Tibial artery (tissue), 4 donors: Measurements from ENCODE around the gene NLGN1.

Experiments
- DNase-seq, 2 donors: peaks; one replicate each; pipeline ENCODE4 v3.0.0-alpha.2; 2019
- H3K27ac ChIP-seq, 2 donors: fragments of 200-600 bp; sonication (generic) in 1 of 2; 1 replicate in 1 of 2; 2 replicates in 1 of 2; pipeline ENCODE4 v1.5.1; 2018 to 2019; ENCODE audit warnings: mild to moderate bottlenecking in 1 of 2
- H3K27me3 ChIP-seq, 2 donors: fragments of 200-600 bp; sonication (generic) in 1 of 2; one replicate each; pipeline versions ENCODE4 v1.5.1 to v1.6.0; 2016 to 2019
- H3K36me3 ChIP-seq, 3 donors: fragments of 200-600 bp; sonication (generic) in 2 of 3; one replicate each; pipeline ENCODE4 v1.5.1; 2016 to 2019; ENCODE audit warnings: mild to moderate bottlenecking in 2 of 3
- H3K4me1 ChIP-seq, 4 donors: fragments of 200-600 bp; sonication (generic) in 2 of 4; 1 replicate in 3 of 4; 2 replicates in 1 of 4; pipeline ENCODE4 v1.5.1; 2016 to 2019
- H3K4me3 ChIP-seq, 2 donors: fragments of 200-600 bp; sonication (generic) in 1 of 2; 1 replicate in 1 of 2; 2 replicates in 1 of 2; pipeline ENCODE4 v1.5.1; 2018 to 2019; ENCODE audit warnings: mild to moderate bottlenecking in 2 of 2
- H3K9me3 ChIP-seq, 3 donors: fragments of 200-600 bp; sonication (generic) in 1 of 3; one replicate each; pipeline ENCODE4 v1.5.1; 2016 to 2019
- intact Hi-C: fragments of 100-400 bp; cut with DNase I; formaldehyde crosslinking; loops from one replicate; pipeline ENCODE4 v1.15.0; 2023; ENCODE audit warnings: low total_unique reads
- TF ChIP-seq, protein P1 (sequence below), 2 experiments: fragments of 200-600 bp in 1 of 2; fragments of 450-650 bp in 1 of 2; IDR thresholded peaks; one replicate each; pipeline ENCODE4 v1.5.1; 2017 to 2019; ENCODE audit warnings: antibody characterized with exemption in 2 of 2, mild to moderate bottlenecking in 1 of 2, moderate library complexity in 1 of 2

Gene NLGN1

GRCh38 chr3:173875790-173876189 lies 478.2 kb downstream of the NLGN1 start:
- no peak overlapping the region for H3K27ac ChIP-seq
- no peaks in the 10 kb centered on the region for H3K27me3 ChIP-seq
- TF ChIP-seq, protein P1, sequence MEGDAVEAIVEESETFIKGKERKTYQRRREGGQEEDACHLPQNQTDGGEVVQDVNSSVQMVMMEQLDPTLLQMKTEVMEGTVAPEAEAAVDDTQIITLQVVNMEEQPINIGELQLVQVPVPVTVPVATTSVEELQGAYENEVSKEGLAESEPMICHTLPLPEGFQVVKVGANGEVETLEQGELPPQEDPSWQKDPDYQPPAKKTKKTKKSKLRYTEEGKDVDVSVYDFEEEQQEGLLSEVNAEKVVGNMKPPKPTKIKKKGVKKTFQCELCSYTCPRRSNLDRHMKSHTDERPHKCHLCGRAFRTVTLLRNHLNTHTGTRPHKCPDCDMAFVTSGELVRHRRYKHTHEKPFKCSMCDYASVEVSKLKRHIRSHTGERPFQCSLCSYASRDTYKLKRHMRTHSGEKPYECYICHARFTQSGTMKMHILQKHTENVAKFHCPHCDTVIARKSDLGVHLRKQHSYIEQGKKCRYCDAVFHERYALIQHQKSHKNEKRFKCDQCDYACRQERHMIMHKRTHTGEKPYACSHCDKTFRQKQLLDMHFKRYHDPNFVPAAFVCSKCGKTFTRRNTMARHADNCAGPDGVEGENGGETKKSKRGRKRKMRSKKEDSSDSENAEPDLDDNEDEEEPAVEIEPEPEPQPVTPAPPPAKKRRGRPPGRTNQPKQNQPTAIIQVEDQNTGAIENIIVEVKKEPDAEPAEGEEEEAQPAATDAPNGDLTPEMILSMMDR (IDR thresholded peaks at IDR 0.05), result no peak
- intact Hi-C loops, result no loop called here
- H3K4me3 ChIP-seq, result no peak overlapping the region
- no peak for DNase-seq
- H3K36me3 ChIP-seq, result no peaks in the 10 kb centered on the region
- H3K4me1 ChIP-seq, result peaks cover 0 to 25% (median 5%) of the 10 kb centered on the region in 4 donors
- H3K9me3 ChIP-seq, result no peaks in the 10 kb centered on the region

DNA sequence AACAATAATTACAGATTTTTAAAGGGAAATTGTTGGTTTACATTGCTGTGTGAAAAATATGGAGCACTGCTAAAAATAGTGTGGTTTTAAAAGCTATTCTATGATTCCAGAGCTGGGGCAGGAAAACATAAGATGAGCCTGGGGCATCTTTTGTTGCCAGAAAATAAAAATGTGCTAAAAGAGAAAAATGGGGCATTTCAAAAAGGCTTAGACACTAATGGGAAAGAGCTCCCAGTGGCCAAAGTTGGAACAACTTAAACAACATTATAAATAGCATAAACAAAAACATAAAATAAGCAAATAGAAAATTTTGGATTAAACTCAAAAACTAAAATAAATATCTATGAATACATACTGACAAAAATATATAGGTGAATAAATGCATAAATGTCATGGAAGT lies 478.9 kb downstream of the NLGN1 start:
- DNase-seq, result no peak
- H3K27me3 ChIP-seq, result no peaks in the 10 kb centered on the region
- intact Hi-C loops, result no loop called here
- no peak overlapping the region for H3K27ac ChIP-seq
- H3K9me3 ChIP-seq, result peaks cover 0 to 5% (median 0%) of the 10 kb centered on the region in 3 donors
- peaks cover 0 to 18% (median 5%) of the 10 kb centered on the region in 4 donors for H3K4me1 ChIP-seq
- no peaks in the 10 kb centered on the region for H3K36me3 ChIP-seq
- TF ChIP-seq, protein P1 (IDR thresholded peaks at IDR 0.05), result peak in 1 of 2 experiments; percentile 7
- no peak overlapping the region for H3K4me3 ChIP-seq

DNA sequence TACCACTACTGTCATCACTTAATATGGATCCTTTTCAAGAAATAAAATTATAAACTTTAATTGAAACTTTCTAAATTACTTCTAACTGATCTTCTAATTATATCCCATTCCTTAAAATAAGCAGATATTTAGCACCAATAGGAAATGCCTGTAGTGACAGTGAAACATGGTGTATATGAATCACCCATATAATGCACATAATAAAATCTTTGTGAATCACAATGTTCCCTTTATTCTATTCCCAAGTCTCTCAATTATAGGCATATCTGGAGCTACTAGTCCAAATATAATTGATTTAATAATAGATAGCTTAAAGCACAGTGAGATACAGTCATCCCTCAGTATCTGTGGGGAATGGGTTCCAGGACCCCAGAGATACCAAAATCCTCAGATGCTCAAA lies 490.3 kb downstream of the NLGN1 start:
- Histone ChIP-seq H3K9me3 (no peaks in the 10 kb centered on the region), H3K27me3 (no peaks in the 10 kb centered on the region), H3K36me3 (no peaks in the 10 kb centered on the region), H3K27ac (no peak overlapping the region), H3K4me3 (no peak overlapping the region), H3K4me1 (no peaks in the 10 kb centered on the region)
- intact Hi-C loops, result no loop called here
- DNase-seq, result no peak
- TF ChIP-seq, protein P1 (IDR thresholded peaks at IDR 0.05), result no peak

GRCh38 chr3:173889596-173889995 lies 492.1 kb downstream of the NLGN1 start:
- intact Hi-C loops, result no loop called here
- Histone ChIP-seq H3K36me3 (no peaks in the 10 kb centered on the region), H3K4me1 (no peaks in the 10 kb centered on the region), H3K27me3 (no peaks in the 10 kb centered on the region), H3K27ac (no peak overlapping the region), H3K9me3 (no peaks in the 10 kb centered on the region), H3K4me3 (no peak overlapping the region)
- no peak for DNase-seq
- TF ChIP-seq, protein P1 (IDR thresholded peaks at IDR 0.05), result no peak

DNA sequence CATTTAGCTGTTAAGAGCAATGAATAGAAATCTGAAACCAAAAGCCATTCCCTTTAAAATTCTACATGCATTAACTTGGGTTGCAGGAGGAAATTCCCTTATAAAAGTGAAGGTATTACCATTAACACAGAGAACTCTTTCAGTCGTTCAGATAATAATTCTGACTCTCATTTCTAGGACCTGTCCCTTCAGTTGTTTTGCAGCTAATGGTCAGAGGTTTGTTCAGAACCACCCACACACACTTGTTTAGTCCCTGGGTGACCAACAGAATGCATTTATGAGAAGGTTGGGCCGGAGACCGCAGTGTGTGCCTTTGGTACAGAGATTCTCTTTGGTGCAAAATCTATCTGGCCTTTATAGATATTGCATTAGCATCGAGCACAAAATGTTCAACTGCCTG lies 492.5 kb downstream of the NLGN1 start:
- no peaks in the 10 kb centered on the region for H3K27me3 ChIP-seq
- intact Hi-C loops, result no loop called here
- TF ChIP-seq, protein P1 (IDR thresholded peaks at IDR 0.05), result no peak

More for the DNA sequence above, 492.5 kb downstream of the NLGN1 start:
- Histone ChIP-seq H3K27ac (no peak overlapping the region), H3K4me1 (no peaks in the 10 kb centered on the region), H3K9me3 (no peaks in the 10 kb centered on the region), H3K4me3 (no peak overlapping the region), H3K36me3 (no peaks in the 10 kb centered on the region)
- no peak for DNase-seq
